AG09319 (cell line): Measurements from ENCODE around the gene ELL3.

Experiments
- DNase-seq: peaks from one replicate; pipeline ENCODE4 v3.0.0-alpha.2; 2010; ENCODE audit warnings: low read depth; ENCODE audit errors: extremely low read depth
- TF ChIP-seq, protein P1 (sequence below): IDR thresholded peaks from 2 replicates; pipeline ENCODE4 v1.5.1; 2011; ENCODE audit warnings: low read depth, mild to moderate bottlenecking, inconsistent platforms, low read length, moderate library complexity

Gene ELL3

DNA sequence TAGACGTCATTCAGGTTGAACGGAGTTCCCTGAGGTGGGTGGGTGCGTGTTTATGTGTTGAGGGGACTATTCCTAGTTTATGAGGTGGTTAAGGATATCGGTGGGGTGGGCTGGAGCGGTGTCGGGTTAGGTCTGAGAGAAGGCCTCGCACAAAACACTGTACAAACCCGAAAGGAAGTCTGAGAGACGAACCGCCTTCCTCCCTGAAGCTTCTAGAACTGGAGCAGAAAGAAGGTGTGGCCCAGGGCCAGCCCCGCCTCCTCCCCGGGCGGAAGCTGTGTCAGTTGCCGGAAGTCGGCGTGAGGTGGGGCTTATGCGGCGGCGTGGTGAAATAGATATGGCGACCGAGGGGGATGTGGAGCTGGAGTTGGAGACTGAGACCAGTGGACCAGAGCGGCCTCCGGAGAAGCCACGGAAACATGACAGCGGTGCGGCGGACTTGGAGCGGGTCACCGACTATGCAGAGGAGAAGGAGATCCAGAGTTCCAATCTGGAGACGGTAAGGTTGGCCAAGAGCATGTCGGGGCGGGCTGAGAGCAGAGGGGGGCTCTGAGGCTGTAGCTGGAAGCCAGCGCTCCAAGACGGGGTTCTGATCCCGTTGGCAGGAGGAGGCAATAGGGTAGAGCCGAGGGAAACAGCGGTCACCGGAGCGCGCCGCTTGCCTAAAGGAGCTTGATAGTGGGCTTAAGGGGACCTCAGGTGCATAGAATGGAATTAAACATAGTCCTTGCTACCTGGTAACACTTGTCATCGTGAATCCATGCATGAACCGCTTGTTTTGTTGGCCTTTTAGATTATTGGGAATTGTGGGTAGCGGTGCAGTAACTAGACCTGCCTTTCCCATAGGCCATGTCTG is 23.7 kb upstream of the ELL3 start, which contains the start of gene HYPK:
Gene HYPK (plus strand): TSS at position 314 of the 856 bp plus-strand sequence. CDS start 24 bp downstream, at position 338.
- TF ChIP-seq, protein P1, sequence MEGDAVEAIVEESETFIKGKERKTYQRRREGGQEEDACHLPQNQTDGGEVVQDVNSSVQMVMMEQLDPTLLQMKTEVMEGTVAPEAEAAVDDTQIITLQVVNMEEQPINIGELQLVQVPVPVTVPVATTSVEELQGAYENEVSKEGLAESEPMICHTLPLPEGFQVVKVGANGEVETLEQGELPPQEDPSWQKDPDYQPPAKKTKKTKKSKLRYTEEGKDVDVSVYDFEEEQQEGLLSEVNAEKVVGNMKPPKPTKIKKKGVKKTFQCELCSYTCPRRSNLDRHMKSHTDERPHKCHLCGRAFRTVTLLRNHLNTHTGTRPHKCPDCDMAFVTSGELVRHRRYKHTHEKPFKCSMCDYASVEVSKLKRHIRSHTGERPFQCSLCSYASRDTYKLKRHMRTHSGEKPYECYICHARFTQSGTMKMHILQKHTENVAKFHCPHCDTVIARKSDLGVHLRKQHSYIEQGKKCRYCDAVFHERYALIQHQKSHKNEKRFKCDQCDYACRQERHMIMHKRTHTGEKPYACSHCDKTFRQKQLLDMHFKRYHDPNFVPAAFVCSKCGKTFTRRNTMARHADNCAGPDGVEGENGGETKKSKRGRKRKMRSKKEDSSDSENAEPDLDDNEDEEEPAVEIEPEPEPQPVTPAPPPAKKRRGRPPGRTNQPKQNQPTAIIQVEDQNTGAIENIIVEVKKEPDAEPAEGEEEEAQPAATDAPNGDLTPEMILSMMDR: no peak
- DNase-seq: peak; percentile 72

DNA sequence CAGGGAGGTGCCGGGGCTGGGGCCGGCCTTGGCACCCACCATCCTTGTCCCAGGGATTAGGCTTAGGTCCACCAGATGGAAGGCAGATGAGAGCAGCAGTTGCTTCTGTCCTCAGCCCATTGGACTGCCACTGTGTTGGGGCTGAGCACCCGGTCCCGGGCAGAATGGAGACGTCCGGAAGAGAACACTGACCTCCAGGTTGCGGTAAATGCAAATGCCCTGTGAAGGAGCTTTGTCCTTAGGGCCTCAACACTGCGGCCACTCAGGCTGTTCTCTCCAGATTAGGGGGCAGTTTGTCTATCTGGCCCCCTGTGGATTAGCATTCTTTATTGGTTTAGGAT is 23.1 kb upstream of the ELL3 start, which contains the start of gene SERINC4:
Gene SERINC4 (minus strand): TSS at position 276 of the 341 bp plus-strand sequence. CDS start 234 bp downstream, at position 42.
- no peak for DNase-seq
- TF ChIP-seq, protein P1: no peak

- TF ChIP-seq, protein P1: no peak
- DNase-seq: no peak
Observed at GRCh38 chr15:43799209-43799944, 22.6 kb upstream of the ELL3 start.

- DNase-seq: no peak
- TF ChIP-seq, protein P1: no peak
Observed at GRCh38 chr15:43796566-43796965, 19.8 kb upstream of the ELL3 start.

GRCh38 chr15:43795997-43796396 is 19.2 kb upstream of the ELL3 start:
- TF ChIP-seq, protein P1: no peak

DNA sequence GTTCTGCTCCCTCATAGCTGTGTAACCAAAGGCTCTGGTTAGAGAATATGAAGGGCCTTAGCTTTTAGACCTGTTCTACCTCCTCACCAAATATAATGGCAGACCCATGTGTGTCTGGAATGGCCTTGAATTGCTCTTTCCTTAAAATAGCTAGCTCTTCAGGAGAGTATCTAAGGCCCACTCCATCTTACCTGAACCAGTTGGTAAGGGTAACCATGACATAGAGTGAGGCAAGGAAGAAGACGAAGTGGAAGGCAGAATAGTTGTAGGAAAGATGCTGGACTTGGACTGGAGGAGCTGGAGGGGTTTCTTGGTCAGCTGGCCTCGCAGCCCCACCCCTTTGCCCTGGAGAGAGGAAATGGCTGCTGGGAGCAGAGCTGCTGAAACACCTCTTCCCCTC is 18.4 kb upstream of the ELL3 start:
- DNase-seq: no peak

More at GRCh38 chr15:43795997-43796396, 19.2 kb upstream of the ELL3 start:
- DNase-seq: no peak

More for the DNA sequence above, 18.4 kb upstream of the ELL3 start:
- TF ChIP-seq, protein P1: no peak
